CD4-positive, alpha-beta T cell treated with Interleukin-6 for 4 hours (primary cell): ENCODE data around the gene CIBAR2.

Experiments used
- DNase-seq: peaks from one replicate; pipeline ENCODE4 v3.0.0-alpha.2; 2020; ENCODE audit warnings: mixed read lengths

The CIBAR2 gene

DNA sequence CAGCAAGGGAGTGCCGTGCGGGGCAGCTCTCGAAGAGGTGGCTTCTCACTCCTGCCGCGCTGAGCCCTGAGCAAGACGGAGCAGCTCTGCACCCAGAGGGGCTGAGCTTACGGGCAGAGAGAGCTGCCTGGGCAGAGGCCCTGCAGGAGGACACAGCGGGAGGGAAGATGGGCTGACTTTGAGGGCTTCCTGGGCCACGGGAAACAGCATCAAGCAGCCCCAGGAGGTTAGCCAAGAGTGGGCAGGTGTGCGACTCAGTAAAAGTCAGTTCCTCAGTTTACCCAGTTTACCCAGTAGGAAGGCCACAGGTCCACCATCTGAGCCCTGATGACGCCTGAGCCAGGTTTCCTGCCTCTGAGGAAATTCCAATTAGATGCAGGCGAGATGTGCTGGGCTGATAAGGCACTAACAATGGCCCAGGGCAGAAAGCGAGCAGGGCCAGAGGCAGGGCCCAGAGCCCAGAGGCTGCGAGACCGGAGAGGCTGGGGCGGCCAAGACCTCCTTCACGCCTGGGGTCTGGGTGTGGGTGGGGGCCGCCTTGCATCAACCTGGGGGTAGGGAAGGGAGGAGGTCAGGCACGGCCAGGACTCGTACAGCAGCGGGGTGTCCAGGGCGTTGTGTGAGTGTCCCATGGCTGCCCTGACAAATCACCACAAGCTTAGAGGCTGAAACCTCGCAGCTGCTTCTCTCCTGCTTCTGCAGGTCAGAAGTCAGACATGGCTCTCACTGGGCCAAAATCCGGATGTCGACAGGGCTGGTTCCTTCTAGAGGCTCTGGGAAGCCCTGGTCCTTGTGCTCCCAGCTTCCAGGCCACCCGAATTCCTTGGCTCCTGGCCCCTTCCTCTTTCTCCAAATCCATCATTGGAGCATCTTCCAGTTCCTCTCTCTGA is 32.0 kb upstream of the CIBAR2 start:
- DNase-seq = no peak

DNA sequence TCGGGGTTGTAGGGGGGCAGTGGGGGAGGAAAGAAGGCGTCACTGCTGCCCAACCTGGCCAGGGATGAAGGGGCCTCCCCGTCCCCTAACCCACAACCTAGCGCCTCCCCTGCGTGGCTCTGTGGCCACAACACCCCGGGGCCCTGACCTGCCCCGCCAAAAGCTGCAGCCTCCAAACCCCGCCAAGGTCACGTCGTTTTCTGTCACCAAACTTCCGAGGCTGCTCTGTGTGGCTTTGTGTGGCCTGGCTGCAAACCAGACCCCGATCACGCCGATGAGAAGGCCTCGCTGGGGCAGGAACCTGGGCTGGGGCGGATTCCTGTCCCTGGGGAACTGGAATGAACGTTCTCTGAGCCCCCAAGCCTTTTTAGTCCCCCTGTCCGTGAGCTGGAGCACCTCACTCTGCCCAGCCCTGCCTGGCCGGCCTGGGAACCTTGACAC is 30.5 kb upstream of the CIBAR2 start:
- no peak for DNase-seq

DNA sequence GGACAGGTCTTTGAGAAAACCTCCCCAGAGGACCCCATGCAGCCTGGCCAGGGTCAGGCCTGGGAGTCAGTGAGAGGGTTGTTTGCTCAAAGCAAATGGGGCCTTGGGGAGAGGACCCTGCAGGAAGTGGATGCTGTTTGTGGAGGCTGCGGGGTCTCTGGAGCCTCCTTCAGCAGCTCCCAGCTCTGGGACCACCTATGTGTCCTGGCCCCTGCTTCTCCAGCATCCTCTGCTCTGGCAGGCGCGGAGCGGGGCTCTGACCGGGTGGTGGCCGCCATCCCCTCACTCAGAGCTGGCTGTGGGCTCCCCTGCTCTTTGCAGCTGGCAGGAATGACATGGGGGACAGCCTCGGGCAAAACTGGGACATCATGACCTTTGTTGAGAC is 29.8 kb upstream of the CIBAR2 start:
- no peak for DNase-seq

DNA sequence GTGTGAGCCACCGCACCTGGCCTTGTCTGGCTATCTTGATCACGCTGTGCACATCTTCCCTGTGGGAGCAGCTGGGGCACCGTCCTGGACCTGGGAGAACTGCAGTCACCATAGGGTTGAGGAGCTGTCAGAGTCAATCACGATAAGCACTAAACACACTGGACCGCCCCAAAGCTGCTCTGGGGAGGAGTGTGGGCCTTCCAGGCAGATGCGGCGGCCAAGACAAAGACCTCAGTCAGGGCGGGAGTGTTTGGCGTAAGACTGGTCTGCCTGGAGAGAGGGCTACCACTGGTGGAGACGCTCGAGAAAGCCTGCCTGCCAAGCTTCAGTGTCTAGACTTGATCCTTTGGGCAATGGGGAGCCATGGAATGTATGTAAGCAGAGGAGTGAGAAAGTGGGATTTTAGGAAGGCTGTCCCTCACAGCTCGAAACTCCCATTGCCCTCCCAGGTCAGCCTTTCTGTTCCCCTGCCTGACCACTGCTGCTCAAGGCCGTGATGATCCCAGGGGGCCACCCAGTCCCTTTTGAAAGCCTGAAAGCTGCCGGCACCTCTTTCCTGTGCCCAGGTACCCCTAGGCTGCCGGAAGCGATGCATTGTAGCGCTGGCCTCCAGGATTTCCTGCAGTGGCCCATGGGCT is 29.3 kb upstream of the CIBAR2 start:
- DNase-seq = no peak

DNA sequence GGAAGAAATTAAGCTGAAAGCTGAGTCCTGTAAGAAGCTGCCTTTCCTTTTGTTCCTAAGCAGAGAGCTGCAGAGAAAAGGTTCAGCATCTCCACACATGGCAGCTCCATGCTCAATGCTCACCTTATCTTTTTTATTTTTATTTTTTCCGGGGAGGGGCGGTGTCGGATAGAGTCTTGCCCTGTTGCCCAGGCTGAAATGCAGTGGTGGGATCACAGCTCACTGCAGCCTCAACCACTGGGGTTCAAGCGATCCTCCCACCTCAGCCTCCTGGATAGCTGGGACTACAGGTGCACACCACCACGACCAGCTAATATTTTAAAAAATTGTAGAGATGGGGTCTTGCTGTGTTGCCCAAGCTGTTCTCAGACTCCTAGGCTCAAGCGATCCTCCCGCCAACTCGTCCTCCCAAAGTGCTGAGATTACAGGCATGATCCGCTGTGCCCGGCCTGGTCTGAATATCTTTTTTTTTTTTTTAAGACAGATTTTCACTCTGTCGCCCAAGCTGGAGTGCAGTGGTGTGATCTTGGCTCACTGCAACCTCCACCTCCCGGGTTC is 28.3 kb upstream of the CIBAR2 start:
- no peak for DNase-seq

DNA sequence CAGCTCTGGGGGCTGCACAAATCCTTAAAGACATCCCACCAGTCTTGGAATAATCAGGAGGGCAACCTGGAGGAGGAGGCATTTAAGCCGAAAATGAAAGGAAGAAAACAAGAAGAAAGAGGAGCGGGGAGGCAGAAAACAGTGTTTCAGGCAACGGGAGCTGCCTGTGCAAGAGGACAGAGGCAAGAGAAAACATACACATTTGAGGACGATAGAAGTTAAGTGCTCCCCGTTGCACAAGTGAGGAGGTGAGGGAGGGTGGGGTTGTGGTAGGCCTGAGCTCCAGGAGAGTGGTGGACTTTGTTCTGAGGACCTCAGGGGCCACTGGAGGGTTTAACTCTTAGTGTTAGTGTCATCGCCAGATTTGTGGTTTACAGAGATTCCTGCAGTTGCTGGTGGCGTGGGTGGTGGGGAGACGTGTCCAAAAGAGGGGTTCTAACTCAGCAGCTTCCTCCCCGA is 27.6 kb upstream of the CIBAR2 start:
- DNase-seq = no peak

DNA sequence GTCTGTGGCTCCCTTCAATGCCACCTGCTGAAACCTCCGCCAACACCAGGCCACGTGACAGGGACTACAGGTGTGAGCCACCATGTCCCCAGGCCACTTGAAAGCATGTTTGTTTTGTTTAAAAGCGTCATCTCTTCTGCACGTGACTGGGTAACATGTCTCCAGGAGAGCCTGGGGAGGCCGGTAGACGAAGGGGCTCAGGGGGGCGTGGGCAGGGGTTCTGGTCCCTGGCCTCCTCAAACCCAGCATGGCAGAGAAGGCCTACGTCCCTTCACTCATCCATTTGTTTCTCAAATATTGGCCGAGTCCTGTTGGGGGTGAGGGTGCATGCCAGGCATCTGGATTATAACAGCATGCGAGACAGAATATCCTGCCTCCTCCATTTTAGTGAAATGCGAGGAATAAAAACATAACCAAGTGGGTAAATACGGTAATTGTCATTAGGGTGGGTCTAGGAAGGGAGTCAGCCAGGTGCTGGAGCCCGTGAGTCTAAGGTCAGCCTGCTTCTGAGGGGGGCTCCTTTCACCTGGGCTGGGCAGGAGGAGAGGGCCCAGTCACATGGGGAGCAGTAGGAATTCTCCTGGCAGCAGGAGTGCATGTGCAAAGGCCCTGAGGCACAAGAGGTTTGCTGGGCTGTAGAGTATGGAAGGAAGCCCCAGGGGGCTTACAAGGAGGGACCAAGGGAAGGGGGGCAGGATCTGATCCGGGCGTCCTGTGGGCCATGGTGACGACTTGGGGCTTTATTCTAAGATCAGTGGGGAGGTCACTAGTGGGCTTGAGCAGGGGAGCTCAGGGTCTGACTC is 26.8 kb upstream of the CIBAR2 start:
- DNase-seq = no peak

DNA sequence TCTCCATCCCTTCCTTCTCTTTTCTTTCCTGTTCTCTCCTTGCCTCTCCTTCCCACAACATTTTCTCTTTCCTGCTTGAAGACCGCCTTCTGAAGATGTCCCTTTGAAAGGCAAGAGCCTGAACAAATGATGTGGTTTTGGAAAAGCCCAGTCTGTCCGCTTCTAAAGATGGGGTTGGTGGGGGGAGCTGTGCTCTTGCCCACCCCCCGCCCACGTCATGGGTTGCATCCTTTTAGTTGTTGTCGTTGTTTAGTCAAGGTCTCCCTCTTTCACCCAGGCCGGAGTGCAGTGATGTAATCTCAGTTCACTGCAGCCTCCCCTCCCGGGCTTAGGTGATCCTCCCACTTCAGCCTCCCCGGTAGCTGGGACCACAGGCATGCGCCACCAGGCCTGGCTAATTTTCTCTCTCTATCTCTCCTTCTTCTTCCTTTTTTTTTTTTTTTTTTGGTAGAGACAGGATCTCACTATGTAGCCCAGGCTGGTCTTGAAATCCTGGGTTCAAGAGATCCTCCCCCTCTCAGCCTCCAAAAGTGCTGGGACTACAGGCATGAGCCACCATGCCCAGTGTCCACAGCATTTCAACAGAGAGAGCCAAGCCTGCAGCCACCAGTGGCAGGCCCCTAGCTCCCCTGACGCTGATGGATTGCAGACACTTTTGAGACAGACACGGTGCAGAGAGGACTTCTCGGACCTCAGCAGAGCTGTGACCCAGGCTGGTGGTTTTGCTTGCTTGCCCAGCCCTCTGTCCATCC is 26.0 kb upstream of the CIBAR2 start:
- no peak for DNase-seq

DNA sequence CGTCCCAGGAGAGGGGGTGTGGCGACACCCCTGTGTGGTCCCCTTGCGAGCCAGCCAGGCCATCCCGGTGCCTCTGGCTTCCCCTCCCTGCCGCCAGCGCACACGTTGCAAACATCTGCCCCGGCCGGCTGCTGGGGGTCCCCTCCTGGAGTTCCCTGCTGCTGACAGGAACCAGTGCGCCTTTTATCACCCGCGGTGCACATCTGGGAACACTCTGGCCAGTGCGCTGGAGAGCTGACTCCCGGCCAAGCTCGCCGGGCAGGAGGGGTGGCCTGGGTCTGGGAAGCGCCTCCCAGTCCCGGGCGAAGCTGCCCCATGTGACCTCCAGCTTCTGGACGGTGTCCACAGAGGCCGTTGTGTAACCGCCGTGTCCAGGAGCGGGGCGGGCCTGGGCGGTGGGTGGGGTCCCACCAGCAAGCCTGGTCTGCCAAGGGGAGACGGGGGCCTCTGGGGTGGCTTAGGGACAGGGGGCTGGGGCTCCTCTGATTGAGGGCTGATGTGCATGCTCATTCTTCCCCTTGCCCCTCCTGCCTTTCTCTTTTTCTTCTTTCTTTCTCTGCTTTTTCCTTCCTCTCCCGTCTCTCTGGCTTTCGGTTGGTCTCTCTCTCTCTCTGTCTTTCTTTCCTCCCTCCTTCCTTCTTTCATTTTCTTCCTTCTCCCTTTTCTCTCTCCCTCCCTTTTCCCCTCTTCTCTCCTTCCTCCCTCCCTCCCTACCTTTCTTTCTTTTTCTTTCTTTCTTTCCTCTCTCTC is 25.2 kb upstream of the CIBAR2 start:
- DNase-seq = no peak

DNA sequence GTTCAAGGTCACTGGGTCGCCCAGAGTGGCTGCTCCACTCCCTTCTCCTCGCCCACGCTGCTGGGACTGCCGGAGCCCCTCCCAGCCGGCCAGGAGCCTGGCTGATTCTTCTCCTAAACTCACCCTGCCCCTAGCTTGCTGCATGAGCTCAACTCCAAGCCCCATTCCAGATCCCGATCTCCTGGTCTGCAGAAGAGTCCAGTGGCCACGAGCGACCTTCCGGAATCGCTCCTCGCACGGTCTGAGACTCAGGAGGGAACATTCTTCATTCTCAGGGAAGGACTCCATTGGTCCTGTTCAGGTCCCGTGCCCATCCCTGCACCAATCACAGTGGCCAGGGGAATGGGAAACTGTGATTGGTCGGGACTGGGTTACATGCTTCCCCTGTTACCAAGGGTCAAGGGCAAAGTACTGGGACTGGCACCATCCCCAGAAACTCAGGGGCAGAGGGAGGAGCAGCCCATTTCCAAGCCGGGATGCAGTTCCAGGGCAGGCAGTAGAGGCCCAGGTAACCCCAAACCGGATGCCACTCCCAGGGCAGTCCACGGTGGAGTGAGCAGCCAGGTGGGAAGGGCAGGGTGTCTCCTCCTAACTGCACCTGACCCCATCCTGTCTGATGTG is 24.5 kb upstream of the CIBAR2 start:
- DNase-seq = no peak

DNA sequence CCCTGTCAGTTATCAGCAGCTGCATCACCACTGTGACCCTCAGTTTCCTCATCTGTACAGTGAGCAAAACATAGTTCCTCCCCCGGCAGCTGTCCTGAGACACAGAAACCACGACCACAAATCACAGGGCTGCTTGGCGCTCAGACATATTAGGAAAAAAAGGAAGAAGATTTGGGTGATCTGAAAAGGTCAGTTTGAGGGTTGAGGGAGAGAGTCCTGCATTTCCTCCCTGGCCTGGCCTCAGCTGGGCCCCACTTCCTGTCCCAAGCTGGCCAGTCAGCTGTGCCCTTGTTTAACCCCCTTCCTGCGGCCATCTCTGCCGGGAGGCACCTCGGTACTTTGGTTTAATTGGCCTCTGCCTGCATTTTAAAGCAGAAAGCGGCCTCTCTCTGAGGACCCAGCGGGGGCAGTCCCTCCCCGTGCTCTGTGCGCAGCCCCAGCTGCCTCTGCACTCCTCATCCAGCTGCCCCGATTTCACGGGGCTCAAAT is 24.0 kb upstream of the CIBAR2 start:
- no peak for DNase-seq

DNA sequence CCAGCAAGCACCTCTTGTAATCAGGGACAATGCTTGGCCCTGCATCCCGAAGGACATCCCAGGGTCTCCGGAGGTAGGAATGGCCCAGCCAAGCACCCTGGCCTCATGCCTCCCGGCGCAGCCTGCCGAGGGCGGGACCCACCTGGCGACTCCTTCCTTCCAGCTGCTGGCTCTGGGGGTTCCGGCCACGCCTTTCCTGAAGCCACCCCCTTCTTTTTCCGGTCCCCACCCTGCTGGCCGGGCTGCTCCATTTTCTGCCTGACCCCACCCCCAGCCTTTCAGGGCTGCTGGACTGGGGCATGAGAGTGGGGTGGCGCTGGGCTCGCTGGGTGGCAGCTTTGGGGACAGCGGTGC is 22.5 kb upstream of the CIBAR2 start:
- DNase-seq = no peak

DNA sequence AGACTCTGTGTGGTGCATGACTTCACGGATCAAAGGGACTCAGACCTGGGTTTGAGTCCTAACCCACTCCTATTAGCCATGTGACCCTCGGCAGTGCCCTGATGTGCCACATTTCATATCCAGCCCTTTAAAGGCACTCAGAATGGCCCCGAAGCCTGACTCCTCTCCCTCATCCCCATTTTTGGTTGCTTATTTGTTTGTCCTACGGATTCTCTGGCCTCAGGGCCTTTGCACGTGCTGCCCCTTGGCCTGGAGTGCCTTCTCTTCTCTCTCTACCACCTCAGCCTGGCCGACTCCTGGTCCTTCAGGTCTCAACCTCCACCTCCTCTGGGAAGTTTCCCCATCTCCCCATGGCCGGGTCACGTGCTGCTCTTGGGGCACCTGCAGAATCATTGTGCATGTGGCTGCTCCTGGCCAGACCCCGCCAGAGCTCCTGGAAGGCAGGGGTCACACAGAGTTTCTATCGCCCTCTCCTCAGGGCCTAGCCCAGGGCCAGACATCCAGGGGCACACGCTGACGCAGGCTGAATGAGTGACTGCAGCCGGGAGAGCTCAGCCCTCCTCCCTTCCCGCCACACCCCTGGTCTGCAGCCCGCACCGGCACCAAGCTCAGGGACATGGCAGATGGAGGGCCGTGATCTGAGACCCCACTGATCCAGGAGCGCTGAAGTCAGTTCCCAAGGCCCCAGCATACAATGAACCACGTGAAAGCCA is 22.0 kb upstream of the CIBAR2 start:
- no peak for DNase-seq

DNA sequence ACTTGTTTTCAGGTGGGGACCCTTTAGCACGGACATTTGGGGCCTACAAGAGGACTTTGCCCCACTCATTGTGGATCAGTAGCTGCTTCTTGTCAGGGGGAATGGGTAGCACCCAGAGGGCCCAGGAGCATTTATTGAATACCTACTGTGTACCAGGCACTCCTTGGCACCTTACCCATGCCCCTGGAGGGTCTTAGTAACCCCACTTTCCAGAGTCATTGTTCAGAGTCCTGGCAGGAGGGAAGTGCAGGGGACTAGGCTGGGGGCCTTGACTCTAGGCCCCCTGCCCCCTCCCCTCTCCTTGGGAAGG is 21.0 kb upstream of the CIBAR2 start:
- DNase-seq = no peak

DNA sequence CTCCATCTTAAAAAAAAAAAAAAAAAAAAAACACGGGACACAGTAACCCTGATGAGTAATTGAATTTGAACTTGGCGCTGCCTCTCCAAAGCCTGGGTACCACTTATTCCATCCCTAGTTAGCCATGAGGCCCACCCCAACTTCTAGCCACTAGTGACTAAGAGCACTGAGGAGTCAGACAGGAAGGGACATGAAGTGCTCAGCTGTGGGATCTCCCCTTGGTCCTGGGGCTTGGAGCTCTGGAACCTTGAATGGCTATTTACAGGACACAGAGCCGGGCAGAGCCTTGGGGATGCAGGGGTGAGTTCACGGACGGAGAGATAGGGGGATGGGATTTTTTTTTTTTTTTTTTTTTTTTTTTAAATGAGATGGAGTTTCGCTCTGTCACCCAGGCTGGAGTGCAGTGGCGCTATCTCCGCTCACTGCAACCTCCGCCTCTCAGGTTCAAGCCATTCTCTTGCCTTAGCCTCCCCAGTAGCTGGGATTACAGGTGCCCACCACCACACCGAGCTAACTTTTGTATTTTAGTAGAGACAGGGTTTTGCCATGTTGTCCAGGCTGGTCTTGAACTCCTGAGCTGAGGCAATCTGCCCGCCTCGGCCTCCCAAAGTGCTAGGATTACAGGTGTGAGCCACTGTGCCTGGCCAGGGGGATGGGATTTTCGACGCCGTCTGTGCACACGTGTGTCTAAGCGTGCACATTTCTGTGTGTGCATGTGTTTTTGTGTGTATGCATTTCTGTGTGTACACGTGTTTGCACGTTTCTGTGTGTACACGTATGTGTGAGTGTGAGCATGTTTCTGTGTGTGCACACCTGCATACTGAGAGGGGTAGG is 20.4 kb upstream of the CIBAR2 start:
- no peak for DNase-seq

DNA sequence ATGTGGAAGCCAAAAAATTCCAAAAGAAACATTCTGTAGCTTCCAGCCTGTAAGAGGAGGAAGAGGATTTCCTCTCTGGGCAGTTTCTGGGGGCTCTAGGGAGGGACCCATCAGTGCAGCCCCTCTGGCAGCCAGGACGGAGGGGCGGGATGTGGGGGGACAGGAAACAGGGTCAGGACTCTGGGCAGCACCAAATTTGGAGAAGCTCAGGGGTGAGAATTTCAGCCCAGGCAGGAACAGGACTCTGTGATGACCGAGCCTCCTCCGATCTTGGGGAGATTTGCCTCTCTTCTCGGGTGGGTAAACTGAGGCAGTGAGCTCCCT is 18.4 kb upstream of the CIBAR2 start:
- no peak for DNase-seq

DNA sequence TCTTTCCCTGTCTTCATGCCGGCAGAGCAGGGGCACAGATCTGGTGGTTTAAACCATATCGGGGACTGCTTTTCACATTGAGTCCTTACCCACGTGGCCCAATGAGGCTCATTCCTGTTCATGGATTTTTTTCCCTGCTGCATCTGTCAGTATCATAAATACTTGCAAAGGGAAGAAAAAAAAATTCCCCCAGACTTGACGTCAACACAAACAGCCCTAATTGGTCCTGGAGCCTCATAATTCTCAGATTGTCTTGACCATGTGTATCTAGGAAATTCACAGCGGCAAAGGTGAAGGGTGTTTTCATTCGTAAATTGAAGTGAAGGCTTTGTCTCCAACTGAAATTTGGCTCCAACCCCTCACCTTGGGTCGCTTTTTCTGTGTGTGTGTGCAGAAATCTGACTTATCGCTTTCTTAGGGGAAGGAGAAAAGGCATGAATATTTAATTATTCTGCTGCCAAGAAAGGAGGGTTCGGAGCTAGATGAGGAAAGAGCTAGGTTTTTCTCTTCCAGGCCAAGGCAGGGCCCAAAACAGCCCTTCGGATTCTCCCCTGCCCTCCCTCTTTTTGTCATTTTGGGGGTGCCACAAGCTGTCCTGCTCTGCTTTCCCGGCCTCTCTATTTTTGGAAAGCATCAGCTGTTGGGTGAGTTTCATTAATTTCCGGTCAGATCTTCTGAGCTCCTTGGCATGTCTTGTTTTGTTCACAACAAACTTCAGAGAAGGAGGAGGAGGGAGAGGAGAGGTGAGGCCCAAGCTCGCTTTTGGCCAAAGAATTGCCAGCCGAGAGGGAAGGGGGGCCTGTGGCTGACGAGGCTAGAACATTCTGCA is 17.8 kb upstream of the CIBAR2 start:
- DNase-seq = no peak

DNA sequence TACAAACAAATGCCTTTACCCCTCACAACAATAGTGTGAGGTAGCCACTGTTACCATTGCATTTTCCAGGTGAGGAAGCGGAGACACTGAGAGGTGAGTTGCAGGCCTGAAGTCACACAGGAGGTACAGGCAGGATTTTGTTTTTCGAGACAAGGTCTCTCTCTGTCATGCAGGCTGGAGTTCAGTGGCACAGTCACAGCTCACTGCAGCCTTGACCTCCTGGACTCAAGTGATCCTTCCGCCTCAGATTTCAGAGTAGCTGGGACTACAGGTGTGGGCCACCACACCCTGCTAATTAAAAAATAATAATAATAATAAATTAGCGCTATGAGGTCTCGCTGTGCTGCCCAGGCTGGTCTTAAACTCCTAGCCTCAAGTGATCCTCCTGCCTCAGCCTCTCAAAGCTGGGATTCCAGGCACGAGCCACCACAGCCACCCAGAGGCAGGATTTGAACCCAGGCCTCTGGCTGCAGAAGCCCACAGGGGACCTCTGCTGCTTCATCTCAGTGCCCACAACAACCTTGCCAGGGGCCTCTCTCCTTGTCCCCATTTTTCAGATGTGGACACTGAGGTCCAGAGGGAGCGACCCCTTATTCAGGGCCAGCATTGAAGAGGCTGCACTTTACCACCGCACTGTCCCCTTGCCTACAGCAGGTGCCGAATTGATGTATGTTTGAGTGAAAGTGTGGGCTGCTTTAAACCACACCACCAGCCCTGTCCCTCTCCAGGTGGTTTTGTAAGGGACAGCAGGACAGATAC is 16.0 kb upstream of the CIBAR2 start:
- DNase-seq = no peak
